ENCODE measurements around the gene ACSS1.

- TF ChIP-seq CTCF (IDR thresholded peaks at IDR 0.05) (no peak), POLR2A (IDR thresholded peaks at IDR 0.05) (no peak)
Measured at GRCh38 chr20:25013478-25014380, 44.2 kb downstream of the ACSS1 start.
